HG02798 (cell line): Measurements from ENCODE around the gene TTC34.
"Not testable (repeated sequence)": the region's sequence is repeated elsewhere in the genome, so short reads cannot be mapped to it uniquely, and the experiment has no call there.

Experiments used
- ATAC-seq: cut with Tn5 transposase; IDR thresholded peaks from one replicate; pipeline ENCODE4 v1.9.1; 2021; ENCODE audit warnings: mild to moderate bottlenecking; ENCODE audit not compliant: unreplicated experiment, poor library complexity

Gene TTC34

GRCh38 chr1:2632051-2632430, 169.5 kb downstream of the TTC34 start:
- ATAC-seq = no peak

GRCh38 chr1:2631136-2632050, 170.1 kb downstream of the TTC34 start:
- no peak for ATAC-seq

- no peak for ATAC-seq
These were observed 170.9 kb downstream of the TTC34 start for GRCh38 chr1:2630498-2631135.

GRCh38 chr1:2629627-2630497, 171.6 kb downstream of the TTC34 start:
- ATAC-seq = no peak

- ATAC-seq = no peak
These were observed 172.4 kb downstream of the TTC34 start for GRCh38 chr1:2628933-2629626.

GRCh38 chr1:2628191-2628932, 173.1 kb downstream of the TTC34 start:
- ATAC-seq = no peak

- ATAC-seq = no peak
These were observed 173.7 kb downstream of the TTC34 start for GRCh38 chr1:2627746-2628145.

GRCh38 chr1:2625748-2626147, 175.7 kb downstream of the TTC34 start:
- not testable (repeated sequence) for ATAC-seq

- no peak for ATAC-seq
These were observed 176.2 kb downstream of the TTC34 start for GRCh38 chr1:2625311-2625710.

- ATAC-seq = no peak
These were observed 176.7 kb downstream of the TTC34 start for GRCh38 chr1:2624735-2625300.

- ATAC-seq = no peak
These were observed 177.7 kb downstream of the TTC34 start for GRCh38 chr1:2623571-2624337.

GRCh38 chr1:2617971-2618470, 183.5 kb downstream of the TTC34 start:
- ATAC-seq = no peak

- no peak for ATAC-seq
These were observed 187.3 kb downstream of the TTC34 start for GRCh38 chr1:2614145-2614544.

- ATAC-seq = no peak
These were observed 188.7 kb downstream of the TTC34 start for GRCh38 chr1:2612591-2613365.

- no peak for ATAC-seq
These were observed 189.7 kb downstream of the TTC34 start for GRCh38 chr1:2611621-2612437.

- ATAC-seq = no peak
These were observed 190.4 kb downstream of the TTC34 start for GRCh38 chr1:2611031-2611501.
